ENCODE data around the gene KRT39. TPM values are rescaled to one million over a fixed set of nuclear protein-coding genes. Genes with fewer than 3 reads are reported as not detected.

Gene KRT39
- total RNA-seq, 4 donors from 2014 or later: not detected

DNA sequence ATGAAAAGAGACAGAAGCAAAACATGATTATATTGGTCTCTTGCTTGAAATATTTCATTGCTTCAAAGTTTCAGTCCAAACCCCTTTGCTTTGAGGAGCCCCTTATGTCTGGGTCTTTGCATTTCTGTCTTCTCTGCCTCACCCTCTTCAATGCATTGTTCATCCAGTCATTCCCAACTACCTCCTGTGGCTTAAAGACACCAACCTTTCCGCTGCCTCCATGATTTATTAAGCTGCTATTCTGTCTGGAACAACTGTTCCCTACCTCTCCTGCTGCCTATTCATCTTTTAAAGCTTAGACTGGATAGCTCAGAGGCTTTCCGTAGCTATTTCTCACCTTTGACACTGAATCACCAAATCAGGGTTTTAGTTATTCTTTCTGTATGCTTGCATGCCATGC is 30.6 kb upstream of the KRT39 start:
- TF ChIP-seq, protein P1, sequence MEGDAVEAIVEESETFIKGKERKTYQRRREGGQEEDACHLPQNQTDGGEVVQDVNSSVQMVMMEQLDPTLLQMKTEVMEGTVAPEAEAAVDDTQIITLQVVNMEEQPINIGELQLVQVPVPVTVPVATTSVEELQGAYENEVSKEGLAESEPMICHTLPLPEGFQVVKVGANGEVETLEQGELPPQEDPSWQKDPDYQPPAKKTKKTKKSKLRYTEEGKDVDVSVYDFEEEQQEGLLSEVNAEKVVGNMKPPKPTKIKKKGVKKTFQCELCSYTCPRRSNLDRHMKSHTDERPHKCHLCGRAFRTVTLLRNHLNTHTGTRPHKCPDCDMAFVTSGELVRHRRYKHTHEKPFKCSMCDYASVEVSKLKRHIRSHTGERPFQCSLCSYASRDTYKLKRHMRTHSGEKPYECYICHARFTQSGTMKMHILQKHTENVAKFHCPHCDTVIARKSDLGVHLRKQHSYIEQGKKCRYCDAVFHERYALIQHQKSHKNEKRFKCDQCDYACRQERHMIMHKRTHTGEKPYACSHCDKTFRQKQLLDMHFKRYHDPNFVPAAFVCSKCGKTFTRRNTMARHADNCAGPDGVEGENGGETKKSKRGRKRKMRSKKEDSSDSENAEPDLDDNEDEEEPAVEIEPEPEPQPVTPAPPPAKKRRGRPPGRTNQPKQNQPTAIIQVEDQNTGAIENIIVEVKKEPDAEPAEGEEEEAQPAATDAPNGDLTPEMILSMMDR (IDR thresholded peaks at IDR 0.05): no peak
- ATAC-seq (ENCODE audit: low FRiP score) (no peak), DNase-seq (ENCODE audit: low spot score) (no peak)

DNA sequence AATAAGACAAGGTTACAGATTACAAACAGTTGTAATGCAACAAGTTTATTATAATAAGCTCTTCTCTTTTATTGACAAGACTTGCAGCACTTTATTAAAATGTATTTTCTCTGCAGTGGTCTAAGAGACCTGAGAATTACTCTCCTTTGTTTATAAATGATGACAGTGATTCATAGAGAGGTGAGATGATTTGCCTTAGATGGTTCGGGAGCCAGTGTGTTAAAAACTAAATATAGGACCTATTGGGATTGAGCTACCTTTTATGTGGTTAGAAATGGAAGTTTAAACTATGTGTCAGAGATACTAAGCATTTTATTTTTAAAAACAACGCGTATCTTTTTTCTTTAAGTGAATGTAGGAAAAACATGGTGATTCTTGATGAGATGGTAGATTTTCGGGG is 30.1 kb upstream of the KRT39 start:
- TF ChIP-seq, protein P1 (IDR thresholded peaks at IDR 0.05): no peak
- ATAC-seq (ENCODE audit: low FRiP score): no peak
- no peak for DNase-seq (ENCODE audit: low spot score)

DNA sequence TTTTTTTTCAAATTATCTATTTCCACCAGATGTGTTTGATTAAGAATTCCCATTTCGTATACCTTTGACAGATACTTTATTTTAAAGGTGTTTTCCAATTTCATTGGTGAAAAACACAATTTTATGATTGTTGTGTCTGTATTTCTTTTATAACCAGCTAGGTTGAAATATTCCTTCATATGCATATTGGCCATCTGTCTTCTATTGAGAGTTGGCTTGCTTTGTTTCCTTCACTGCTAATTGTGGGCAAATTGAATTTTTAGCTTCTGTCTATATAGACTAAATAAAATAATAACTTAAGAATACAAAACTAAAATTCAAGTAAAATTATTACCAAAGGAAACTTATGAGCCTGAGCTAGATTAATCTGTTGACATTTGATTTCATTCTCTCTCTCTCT is 28.4 kb upstream of the KRT39 start:
- ATAC-seq (ENCODE audit: low FRiP score) (no peak), DNase-seq (ENCODE audit: low spot score) (no peak)

DNA sequence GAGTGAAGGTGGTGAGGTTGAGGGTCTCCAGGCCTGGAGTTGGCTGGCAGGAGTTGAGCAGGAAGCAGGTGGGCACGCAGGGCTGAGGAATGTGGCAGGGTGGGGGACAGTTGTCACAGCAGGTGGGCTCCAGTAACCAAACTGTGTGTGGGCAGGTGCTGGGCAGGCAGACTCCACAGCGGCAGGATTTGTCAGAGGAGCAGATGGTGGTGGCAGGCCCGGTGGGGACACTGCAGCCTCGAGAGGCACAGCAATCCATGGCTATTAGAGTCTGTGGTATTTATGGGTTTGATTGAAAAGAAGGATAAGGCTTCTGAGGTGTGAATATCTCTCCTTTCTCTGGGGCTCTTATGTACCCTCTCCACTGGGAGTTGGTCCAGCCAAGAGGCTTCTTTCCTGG is 27.1 kb upstream of the KRT39 start, which contains the start of gene KRTAP3-3:
TSS of gene KRTAP3-3 (minus strand) at position 326 of the 400 bp plus-strand sequence. CDS start at position 259, 67 bp downstream.
- ATAC-seq (ENCODE audit: low FRiP score): no peak
- no peak for DNase-seq (ENCODE audit: low spot score)
- TF ChIP-seq, protein P1 (IDR thresholded peaks at IDR 0.05): no peak

More for the DNA sequence above, 28.4 kb upstream of the KRT39 start:
- TF ChIP-seq, protein P1 (IDR thresholded peaks at IDR 0.05): no peak

DNA sequence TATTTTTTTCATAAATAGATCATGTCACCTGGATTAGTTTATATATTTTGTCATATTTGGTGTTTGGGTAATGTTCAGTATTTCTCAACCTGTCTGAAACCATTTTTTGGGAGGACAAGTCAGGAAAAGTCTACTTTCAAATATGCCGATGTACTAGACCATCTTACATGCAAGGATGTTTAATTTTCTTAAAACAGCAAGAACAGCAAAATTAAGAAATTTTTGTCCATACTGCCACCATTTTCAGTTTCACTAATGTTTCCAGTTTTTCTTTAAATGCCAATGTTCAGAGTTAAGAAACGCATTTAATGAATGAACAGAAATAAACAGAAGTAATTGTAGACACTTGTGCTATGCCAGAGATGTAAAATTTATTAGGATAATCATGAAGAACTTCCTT is 26.3 kb upstream of the KRT39 start:
- TF ChIP-seq, protein P1 (IDR thresholded peaks at IDR 0.05): no peak
- ATAC-seq (ENCODE audit: low FRiP score): no peak
- no peak for DNase-seq (ENCODE audit: low spot score)

DNA sequence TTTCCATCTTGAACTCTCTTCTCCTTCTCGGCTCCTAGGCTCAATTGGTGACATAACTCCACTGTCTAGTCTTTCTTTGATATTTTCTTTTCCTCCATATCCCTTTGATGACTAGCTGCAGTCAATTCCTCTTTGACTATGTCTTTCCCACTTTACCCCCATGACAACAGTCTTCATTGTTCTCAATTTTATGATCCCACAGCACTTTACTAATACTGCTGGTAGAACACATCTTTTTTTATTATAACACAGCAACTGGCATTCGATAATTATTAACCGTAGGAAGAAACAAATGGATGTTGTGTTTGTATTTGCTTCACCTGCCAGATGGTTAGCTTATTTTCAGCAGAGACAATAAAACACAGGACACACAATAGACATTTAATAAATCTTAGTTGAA is 25.9 kb upstream of the KRT39 start:
- TF ChIP-seq, protein P1 (IDR thresholded peaks at IDR 0.05): no peak
- DNase-seq (ENCODE audit: low spot score): no peak
- no peak for ATAC-seq (ENCODE audit: low FRiP score)

DNA sequence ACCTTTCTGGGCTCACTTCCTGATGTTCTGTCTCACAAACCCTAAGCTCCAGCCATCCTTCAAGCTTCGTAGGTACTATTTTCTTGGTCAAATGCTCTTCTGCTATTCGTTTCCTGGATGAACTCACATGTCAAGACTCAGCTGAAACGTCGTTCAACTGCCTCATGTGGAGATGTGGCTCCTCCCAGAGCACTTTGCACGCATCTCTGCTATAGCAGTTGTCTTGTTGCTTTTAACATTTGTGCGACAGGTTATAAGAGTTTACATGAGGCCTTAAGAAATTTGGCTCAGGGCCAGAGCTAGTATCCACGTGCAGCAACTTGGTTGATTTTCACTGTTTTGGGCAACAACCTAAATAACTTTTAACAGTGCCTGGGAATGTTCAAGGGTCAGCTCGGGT is 20.2 kb upstream of the KRT39 start:
- DNase-seq (ENCODE audit: low spot score): no peak
- TF ChIP-seq, protein P1 (IDR thresholded peaks at IDR 0.05): no peak

More for the DNA sequence above, 20.2 kb upstream of the KRT39 start:
- ATAC-seq (ENCODE audit: low FRiP score): no peak
